GM21367 (cell line): ENCODE results near the gene MLPH.

Experiments used
- ATAC-seq: cut with Tn5 transposase; IDR thresholded peaks from one replicate; pipeline ENCODE4 v1.9.1; 2021; ENCODE audit not compliant: unreplicated experiment

MLPH gene, protein sequence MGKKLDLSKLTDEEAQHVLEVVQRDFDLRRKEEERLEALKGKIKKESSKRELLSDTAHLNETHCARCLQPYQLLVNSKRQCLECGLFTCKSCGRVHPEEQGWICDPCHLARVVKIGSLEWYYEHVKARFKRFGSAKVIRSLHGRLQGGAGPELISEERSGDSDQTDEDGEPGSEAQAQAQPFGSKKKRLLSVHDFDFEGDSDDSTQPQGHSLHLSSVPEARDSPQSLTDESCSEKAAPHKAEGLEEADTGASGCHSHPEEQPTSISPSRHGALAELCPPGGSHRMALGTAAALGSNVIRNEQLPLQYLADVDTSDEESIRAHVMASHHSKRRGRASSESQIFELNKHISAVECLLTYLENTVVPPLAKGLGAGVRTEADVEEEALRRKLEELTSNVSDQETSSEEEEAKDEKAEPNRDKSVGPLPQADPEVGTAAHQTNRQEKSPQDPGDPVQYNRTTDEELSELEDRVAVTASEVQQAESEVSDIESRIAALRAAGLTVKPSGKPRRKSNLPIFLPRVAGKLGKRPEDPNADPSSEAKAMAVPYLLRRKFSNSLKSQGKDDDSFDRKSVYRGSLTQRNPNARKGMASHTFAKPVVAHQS

DNA sequence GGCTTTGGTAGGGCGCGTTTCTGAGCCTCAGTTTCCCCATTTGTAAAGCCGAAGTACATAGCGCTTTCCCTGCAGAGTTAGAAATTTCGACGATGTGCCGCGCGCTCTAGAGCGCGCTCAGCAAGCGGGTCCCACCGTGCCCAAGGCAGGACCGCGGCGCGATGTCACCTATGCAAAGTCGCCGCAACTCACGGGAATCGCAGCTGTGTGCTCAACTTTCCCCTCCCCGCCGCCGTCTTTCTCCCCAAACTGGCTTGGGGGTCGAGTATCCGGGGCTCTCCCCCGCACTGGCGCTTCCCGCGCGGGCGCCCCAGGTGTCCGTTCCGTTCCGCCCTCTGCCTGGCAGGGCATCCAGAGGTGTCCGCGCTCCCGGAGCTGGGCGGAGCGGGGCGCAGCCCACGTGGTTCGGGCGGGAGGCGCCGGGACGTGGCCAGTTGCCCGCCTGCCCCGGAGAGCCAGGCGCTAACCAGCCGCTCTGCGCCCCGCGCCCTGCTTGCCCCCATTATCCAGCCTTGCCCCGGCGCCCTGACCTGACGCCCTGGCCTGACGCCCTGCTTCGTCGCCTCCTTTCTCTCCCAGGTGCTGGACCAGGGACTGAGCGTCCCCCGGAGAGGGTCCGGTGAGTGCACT is at the start of gene MLPH:
TSS of gene MLPH (plus strand) at position 433 of the 630 bp plus-strand sequence. CDS start 6,176 bp downstream, outside the sequence.
- ATAC-seq: no peak

DNA sequence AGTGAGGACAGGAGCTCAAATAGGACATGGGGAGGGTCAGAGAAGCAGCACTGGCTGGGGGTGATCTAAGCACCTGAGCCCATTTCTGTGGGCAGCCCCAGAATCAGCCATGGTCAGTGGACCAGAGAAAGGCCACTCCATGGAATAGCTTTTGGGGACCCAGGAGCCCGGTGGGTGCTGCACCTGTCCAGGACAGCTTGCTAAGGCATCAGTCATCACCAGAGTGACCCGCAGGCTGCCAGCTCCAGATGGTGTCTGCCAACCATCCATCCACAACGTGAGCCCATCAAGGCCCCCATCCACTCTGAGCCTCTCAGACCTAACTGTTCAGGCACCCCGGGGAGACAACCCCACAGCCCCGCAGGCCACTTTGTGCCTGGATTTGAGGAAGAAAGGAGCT is 49.5 kb upstream of the MLPH start:
- no peak for ATAC-seq

DNA sequence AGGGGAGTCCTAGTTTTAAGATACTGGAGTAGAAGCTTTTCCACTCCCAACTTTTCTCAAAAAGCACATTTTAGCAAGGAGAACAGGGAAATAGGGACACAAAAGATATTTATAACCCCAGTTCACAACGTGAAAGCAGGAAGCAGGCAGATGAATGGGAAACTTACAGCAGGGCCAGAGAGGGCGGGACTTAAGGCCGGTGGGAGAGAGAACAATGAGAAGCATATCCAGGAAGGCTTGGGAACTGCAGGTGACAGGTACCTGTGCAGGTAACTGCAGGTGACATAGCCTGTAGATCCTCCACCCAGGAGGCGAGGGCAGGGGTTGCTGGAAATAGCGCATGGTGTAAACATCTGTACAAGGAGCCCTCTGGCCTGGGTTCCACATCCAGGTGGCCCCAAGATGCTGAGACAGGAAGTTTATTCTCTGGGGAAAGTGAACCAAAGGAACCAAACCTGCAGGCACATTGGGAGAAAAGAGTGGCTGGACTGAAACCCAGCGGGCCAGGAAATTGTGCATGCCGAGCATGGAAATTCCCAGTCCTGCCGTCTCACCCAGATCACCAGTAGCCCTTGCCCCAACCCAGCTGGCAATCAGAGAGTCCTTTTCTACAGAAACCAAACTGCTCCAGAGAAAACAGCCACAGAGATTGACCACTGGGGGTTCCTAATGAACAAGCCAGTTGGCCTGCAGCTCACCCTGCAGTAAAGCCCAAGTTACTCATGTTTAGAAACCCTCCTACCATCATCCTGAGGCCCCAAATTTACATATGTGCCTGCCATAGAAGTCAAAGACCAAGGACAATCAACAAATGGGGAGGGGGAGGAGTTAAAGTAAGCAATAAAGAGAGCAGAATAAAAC is 48.7 kb upstream of the MLPH start:
- no peak for ATAC-seq

DNA sequence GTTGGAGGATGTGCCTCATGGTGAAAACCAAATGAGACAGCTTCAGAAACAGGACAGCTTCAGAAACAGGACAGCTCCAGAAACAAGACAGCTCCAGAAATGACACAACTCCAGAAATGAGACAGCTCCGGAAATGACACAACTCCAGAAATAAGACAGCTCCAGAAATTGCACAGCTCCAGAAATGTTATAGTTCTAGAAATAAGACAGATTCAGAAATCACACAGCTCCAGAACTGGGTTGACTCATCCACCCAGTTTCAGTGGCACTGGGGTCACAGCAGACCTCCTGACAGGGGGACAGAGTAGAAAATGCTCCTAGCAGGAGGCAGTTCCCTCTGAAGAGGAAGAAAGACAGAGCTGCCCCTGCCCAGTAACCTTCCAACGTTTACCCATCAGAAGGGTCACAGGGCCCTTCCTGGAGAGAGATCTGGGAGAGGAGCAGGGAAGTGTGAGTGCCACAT is 46.2 kb upstream of the MLPH start:
- ATAC-seq: no peak

DNA sequence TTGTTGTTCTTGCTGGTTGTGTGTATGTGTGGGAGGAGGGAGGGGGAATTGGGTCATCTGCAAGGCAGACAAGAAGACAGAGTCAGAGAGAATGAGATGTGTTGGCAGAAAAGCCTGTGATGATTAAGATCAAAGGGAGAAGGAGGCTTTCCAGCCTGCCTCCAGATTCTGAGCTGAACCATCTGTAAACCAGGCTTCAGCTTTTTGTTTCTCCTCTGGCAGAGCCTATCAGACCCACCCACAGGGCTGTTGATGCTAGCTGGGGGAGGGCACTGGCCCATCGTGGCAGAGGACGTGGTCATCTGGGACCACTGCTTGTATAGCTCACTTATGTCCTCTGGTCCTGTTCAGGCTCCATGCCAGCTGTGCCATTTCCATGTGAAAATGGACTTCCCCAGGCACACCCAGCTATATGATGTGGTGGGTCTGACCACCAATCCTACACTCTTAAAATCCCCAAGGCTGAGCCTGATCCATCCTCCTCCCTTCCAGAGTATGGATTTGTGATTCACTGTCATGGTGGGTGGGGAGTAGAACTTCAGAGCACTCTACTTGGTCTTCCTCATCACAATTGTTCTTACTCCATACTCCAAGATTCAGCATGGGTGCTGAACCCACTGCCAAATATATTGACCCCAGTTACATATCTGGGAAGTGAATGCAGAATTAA is 45.3 kb upstream of the MLPH start:
- ATAC-seq: no peak

DNA sequence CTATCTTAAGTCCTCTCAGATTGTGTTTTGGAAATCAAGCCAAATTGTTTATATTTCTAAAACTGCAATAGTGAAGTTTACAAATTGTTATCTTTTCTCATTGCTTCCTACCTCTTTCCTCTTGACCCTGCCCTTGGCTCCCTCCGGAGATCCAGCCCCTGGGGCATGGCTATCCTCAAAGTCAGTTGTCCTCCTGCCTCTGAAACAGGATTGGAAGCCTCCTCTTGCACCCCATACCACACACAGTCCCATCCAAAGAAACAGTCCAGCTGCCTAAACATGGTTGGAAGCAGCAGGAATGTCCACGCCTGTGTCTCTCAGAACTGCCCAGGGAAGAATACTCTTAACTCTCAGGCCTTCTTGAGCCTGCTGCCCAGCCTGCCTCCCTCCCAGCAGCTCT is 43.0 kb upstream of the MLPH start:
- no peak for ATAC-seq

DNA sequence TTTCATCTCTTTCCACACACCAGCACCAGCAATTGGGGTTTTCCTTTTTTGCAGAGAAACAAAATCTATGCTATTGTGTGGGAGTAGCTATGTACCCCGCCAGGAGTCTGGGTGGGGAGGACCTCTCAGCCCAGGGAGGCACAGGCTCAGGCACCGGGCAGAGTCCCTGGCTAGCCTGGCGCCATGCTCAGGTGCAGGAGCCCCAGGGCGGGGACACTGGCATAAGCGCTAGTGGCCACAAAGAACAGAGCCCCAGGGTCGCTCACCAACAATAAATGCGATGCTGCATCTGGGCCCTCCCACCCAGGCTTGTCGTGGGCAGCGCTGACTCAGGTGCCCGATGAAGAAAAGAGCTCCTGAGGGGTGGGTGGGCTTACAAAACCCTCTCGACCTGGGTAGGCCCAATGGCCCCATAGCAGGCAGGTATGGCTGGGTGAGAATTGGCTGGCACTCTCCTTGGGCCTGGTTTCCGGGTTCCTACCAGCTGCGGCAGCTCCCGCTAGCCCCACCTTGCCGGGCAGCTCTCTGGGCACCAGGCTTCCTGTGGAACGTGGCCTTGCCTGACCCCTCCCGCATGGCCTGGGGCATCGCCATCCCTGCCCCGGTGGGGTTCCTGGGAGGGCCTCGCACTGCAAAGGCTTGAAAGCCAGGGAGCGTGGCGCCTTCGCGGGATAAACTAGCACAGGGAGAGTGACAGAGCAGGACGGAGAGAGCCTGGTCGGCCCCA is 41.3 kb upstream of the MLPH start:
- no peak for ATAC-seq

DNA sequence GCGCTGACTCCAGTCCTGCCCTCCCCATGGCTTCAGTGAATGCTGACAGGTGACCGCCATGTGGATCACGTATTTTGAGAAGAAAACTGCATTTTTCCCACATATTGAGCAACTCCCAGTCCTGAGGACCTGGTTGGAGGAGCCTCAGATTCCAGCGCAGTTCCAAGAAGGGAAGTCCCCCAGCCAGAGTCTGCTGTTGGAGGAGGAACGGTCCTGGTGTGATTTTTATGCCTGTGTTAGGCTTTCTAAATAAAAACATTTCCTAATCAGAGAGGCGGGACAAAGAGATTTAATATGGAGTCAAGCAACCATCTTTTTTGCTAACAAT is 40.7 kb upstream of the MLPH start:
- ATAC-seq: no peak

DNA sequence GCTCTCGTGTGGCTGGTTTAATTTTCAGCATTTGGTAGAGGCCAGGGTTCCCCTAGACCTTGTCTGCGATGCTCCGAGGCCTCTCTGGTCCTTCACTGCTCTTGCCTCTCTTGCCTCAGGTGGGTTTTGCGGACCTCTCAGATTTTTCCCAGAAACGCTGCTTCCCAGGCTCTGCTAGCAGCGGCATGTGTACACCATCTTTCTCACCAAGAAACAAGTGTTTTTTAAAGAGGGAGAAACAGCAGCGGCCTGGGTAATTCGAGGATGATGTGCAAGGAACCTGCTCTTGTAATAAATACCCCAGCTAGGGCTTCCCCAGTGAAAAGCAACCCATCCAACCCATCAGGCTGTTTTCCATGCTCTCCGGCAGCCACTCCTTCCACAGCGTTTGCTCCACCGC is 39.6 kb upstream of the MLPH start:
- ATAC-seq: no peak

DNA sequence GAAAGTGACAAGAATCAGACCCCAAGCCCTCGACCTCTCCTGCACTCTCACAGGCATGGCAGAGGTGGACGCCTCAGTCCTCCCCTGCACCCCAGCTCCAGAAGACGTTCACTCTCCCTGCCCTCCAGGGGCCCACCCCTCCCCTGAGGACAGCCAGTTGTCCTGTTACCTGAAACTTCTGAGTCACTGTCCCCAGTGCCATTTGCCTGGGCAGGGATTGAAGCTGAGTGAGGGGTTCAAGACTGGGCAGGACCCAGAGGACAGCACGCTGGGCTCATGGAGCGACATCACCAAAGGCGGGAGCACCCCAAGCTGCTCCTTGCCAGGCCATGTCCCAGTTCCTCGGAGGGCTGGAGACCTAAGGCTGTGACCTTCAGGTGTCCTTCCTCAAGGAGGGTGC is 38.9 kb upstream of the MLPH start:
- no peak for ATAC-seq

DNA sequence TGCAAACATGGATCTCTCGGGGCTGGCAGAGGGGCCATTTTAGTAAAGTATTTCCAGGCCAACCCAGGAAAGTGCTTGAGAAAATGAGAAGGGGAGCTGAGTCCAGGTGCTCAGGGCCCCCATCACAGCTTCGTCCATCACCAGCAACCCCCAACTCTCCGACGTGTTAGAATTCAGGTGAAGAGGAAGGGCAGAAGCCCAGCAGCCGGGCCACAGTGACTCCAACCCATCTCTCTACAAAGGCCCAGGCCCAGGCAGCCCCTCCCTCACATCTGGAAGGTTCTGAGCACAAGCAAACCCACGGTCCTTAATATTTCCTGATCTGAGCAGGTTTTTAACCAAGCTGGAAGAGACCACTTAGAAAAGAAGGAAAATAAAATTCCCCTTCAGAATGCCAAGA is 38.4 kb upstream of the MLPH start:
- ATAC-seq: no peak

DNA sequence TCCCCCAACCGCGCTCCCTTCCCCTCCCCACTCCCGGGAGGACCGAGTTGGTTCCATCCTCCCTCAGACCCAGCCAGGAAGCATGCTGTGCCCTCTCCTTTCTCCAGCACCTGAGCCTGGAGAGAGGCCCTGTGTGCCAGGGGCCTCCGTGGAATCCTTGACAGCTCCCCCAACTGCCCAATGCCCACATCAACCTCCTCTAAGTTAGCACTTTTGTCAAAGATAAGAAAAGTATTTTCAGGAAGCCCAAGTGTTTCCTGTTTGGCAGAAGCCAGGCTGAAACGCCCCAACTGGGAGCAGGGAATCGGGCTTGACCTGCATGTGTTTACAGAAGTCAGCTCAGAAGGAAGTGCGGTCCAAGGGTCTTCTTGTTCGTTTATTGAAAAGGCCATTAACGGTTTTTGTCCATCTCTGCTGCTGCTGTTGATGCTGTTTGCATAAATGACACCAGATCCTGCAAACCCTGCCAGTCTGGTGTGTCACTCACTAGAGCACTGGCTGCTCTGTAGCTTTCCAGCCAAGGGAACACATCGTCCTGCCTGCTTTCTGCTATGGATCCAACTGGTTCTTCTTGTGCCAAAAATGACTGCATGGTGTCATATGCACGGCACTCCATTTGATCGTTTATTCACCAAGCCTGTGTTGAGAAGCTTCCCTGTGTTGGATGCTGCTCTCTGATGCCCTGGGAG is 37.7 kb upstream of the MLPH start:
- no peak for ATAC-seq

DNA sequence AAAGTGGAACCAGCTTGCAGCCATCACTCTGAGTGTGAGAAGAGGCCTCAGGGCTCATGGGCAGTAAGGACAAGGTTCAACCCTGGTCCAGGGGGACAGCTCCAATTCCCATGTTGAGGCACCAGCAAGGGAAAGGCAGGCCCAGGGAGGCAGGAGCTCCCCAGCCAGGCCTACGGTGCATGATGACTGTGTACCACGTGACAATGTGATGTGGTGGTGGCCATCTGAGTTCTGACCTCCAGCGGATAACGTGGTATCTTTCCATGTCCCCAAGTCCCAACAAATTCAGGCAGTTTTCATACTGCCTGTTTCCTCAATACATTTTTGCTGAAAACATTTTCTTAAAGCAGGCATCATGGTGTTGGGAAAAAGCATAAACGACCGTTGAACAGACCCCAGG is 36.9 kb upstream of the MLPH start:
- ATAC-seq: no peak

DNA sequence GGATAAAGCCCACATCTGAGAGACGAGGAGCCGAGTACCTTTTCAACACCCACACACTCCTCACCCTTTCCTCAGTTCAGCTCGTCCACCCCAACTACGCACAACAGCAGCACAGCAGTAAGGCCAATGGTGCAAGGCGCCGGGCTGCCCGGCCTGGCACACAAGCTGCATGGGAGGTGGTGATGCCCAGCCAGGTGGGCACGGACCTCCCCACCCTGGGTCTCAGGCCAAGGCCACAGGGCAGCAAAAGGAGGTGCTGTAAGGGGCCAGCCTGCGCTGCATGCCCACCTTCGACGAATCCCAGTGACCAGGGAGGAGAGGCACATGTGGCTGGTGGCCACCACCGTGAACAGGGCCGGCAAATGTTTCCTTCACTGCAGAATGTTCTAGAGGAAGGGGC is 36.5 kb upstream of the MLPH start:
- no peak for ATAC-seq

DNA sequence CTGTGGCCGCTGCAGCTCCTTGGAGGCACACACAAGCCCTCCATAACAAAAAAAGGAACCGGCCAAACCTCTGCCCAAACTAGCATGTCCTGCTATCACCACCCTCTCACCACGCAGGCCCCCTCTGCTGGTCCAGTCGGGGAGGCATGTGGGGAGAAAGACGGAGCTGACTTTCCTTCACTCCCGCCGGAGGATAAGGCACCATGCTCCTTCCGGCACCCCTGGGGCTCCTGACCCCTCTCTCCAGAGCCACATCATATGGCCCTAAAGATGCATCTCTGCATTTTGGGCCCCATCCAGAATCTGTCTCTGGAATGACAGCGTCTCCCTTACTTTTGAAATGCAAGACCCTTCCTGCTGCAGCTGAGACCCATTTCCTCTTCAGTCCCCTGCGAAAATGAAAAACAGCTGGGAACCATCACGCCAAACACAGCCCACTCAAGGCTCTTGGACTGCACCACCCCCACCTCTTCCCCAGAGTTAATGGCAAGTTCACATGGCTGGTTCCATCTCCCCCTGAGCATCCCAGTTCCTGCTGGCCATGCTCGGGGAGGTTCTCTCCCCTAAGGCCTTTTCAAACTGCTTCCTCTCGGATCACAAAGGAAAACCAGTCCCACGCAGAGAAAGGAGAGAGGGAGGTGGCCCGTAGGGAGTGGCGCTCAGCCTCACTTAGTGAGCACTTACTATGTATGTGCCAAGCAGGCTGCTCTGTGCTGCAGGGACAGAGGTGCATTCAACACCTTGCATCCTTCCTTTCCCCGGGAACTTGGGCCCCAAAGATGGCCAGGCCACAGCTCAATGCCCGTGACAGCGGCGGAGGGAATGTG is 35.2 kb upstream of the MLPH start:
- no peak for ATAC-seq

DNA sequence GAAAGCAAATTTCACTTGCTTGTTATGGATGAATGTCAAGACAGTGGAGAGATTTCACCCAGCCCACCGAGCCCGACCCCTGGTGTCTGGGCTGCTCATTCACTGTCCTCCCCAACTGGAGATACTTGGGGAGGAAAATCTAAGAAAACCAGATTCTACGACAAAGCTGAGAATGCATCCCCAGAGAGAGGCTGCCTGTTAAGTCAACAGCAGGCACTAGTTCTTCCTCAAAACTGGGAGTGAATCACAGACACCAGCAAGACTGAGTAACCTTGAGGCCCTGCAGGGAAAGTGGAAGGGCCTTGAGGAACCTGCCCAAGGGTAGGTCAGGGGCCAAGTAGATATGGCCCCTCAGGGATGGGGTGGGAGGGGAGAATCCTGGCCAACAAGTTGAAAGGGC is 34.2 kb upstream of the MLPH start:
- ATAC-seq: no peak

DNA sequence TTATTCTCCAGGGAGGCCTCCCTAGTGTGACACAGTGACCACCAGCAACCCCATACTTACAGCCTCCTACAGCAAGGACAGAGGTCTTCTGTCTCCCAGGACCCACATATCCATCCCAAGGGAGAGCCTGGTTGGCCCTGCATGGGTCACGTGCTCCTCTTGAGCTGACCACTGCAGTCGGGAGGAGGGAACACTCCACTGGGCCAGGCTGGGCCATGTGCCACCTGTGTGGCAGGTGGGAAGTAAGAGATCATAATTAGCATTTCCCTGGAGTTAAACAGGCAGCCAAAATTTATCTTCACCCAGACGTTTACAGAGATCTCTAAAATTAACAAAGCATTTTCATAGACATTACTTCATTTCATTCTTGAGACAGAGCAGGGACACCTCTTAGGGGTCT is 33.4 kb upstream of the MLPH start:
- no peak for ATAC-seq

DNA sequence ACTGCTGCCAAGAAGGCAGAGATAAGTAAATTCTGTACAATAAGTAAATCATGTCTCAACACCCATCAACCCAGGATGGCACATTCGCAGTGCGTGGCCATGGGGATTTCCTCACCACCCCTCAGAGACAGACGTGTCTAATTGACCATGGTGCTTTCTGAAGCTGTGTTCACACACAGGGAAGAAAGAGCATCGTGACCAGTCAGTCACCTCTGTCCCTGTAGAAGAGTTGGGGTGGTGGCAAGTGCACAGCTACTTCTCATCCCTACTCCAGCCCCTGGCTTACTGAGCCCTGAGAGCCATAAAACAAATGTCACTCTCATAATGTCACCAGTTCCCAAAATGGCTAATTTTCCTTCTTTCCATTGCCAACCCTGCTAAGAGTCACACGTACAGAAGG is 31.3 kb upstream of the MLPH start:
- no peak for ATAC-seq
